Activated CD4-positive, alpha-beta memory T cell treated with anti-CD3 and anti-CD28 coated beads for 36 hours (primary cell): Measurements from ENCODE around the gene AFF2. TPM values are rescaled to one million over a fixed set of nuclear protein-coding genes. Genes with fewer than 3 reads are reported as not detected.

Experiments used
- CTCF ChIA-PET: fragments of 350-600 bp; sonication (Branson Sonifier 250); formaldehyde crosslinking; loops from one replicate; lab custom pipeline; 2021; ENCODE audit warnings: antibody characterized with exemption, inconsistent platforms; lab: Charles Lee
- POLR2A ChIA-PET: fragments of 350-600 bp; sonication (Branson Sonifier 250); formaldehyde crosslinking; loops from one replicate; lab custom pipeline; 2021; ENCODE audit warnings: antibody characterized with exemption; lab: Charles Lee
- DNase-seq: peaks from one replicate; pipeline ENCODE4 v3.0.0-alpha.2; 2020
- H3K27ac Mint-ChIP-seq: one replicate; pipeline ENCODE4 v1.8.0; 2021; ENCODE audit warnings: mixed read lengths
- H3K27me3 Mint-ChIP-seq: one replicate; pipeline ENCODE4 v1.8.0; 2021; ENCODE audit warnings: mixed read lengths
- H3K36me3 Mint-ChIP-seq: one replicate; pipeline ENCODE4 v1.8.0; 2021; ENCODE audit warnings: mixed read lengths
- H3K4me1 Mint-ChIP-seq: one replicate; pipeline ENCODE4 v1.8.0; 2021; ENCODE audit warnings: low read depth, mixed read lengths
- H3K4me3 Mint-ChIP-seq: one replicate; pipeline ENCODE4 v1.8.0; 2021; ENCODE audit warnings: mild to moderate bottlenecking, mixed read lengths
- H3K9me3 Mint-ChIP-seq: one replicate; pipeline ENCODE4 v1.8.0; 2021; ENCODE audit warnings: mixed read lengths
- intact Hi-C: fragments of 100-400 bp; cut with micrococcal nuclease; formaldehyde crosslinking; loops from one replicate; pipeline ENCODE4 v1.15.1; 2023
- total RNA-seq, 2 experiments: library from RNA; stranded (reverse); gene quantifications; one replicate each; pipeline ENCODE4 v1.2.3, GENCODE V29; 2021

The AFF2 gene
- total RNA-seq, 2 experiments from 2014 or later: 0.36 to 0.45 TPM

DNA sequence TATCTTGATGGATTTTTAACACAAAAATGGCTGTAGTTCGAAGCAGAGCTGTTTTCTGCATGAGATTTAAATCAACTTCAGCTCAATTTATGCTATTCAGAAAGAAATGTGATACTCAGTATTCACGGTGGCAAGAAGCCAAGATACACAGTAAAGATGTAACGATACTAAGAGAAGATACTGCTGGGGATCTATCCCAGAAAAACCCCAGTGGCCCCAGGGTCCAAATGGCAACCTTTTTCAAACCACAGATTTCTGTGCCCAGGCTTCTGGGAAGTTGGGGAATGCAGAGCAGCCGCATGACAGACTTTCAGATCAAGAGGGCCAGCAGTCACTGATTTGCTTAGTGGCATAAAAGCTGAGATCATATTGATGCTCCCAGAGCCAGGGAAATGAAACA, 353.9 kb downstream of the AFF2 start:
- ChIA-PET POLR2A (no interaction called here), CTCF (no interaction called here)
- Mint-ChIP-seq H3K9me3 (no peaks in the 10 kb centered on the region), H3K4me1 (no peaks in the 10 kb centered on the region), H3K27me3 (no peaks in the 10 kb centered on the region), H3K27ac (no peak overlapping the region), H3K4me3 (no peak overlapping the region), H3K36me3 (no peaks in the 10 kb centered on the region)
- intact Hi-C loops: no loop called here
- no peak for DNase-seq

GRCh38 chrX:148856505-148856904, 356.1 kb downstream of the AFF2 start:
- DNase-seq: no peak
- H3K4me1 Mint-ChIP-seq: no peaks in the 10 kb centered on the region
- intact Hi-C loops: no loop called here
- POLR2A ChIA-PET: no interaction called here
- no peaks in the 10 kb centered on the region for H3K36me3 Mint-ChIP-seq
- H3K9me3 Mint-ChIP-seq: no peaks in the 10 kb centered on the region
- CTCF ChIA-PET: no interaction called here
- no peak overlapping the region for H3K27ac Mint-ChIP-seq
- no peak overlapping the region for H3K4me3 Mint-ChIP-seq
- no peaks in the 10 kb centered on the region for H3K27me3 Mint-ChIP-seq

GRCh38 chrX:148865277-148866210, 365.1 kb downstream of the AFF2 start:
- ChIA-PET POLR2A (no interaction called here), CTCF (interaction anchor here (0.6 kb wide), 1 partner anchor 56 kb away, joined by 3 read pairs; no protein-coding TSS in a partner anchor)
- Mint-ChIP-seq H3K27me3 (no peaks in the 10 kb centered on the region), H3K27ac (no peak overlapping the region), H3K9me3 (no peaks in the 10 kb centered on the region), H3K4me1 (no peaks in the 10 kb centered on the region), H3K36me3 (no peaks in the 10 kb centered on the region), H3K4me3 (no peak overlapping the region)
- intact Hi-C loops: no loop called here
- DNase-seq: no peak

DNA sequence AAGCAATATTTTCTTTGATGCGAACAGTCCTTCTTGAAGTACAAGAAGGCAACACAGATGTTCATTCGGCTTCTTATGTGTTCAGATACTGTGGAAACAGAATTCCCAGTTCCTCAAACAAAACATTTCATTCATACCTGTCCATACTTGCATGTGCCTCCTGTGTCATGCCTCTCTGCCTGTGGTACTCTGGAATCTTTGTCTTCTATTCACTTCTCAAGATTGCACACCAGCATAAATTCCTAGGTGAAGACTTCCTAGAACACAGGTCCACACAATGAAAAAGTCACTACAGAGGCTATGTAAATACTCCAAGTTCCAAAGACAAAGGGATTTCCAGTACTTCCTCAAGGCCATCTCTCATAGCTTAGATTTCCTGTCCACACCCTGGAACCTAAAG, 367.2 kb downstream of the AFF2 start:
- CTCF ChIA-PET: no interaction called here
- Mint-ChIP-seq H3K27me3 (no peaks in the 10 kb centered on the region), H3K36me3 (no peaks in the 10 kb centered on the region)

DNA sequence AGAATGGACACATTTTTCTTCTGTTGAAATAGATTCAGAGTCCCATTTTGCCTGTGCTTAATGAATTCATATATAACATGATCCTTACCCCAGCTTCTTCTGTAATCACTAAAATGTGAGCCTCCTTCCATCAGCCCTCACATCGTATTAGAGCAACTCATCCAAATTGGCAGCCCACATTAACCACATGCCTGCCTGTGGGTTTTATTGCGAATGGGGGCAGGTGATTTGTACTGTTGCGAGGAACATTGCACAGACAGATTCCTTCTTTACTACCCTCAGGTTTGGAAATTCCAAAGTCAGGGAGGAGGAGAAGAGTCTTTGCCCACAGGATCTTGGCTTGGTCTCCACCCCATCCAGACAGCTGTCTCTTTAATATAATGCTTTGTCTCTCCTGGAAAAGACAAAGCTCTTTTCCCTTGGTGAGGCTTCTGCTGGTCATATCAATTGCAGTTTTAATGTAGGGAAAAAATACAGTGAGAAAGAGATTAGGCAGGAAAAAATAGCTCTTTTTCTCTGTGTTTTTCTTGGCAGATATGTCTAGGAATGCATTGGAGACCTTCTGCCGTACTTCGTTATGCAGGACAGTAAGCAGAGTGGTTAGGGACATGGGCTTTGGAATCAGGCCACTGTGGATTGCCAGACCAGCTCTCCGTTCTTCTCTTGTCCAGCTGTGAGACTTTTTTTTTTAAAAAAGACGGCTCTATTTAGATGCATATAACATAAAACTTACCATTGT, 371.2 kb downstream of the AFF2 start:
- CTCF ChIA-PET: no interaction called here
- Mint-ChIP-seq H3K27me3 (no peaks in the 10 kb centered on the region), H3K27ac (no peak overlapping the region), H3K9me3 (no peaks in the 10 kb centered on the region), H3K4me3 (no peak overlapping the region), H3K36me3 (no peaks in the 10 kb centered on the region), H3K4me1 (no peaks in the 10 kb centered on the region)
- intact Hi-C loops: no loop called here
- POLR2A ChIA-PET: no interaction called here
- DNase-seq: no peak

More for the DNA sequence above, 367.2 kb downstream of the AFF2 start:
- Mint-ChIP-seq H3K9me3 (no peaks in the 10 kb centered on the region), H3K4me1 (no peaks in the 10 kb centered on the region), H3K27ac (no peak overlapping the region), H3K4me3 (no peak overlapping the region)
- no peak for DNase-seq
- intact Hi-C loops: no loop called here
- POLR2A ChIA-PET: no interaction called here

GRCh38 chrX:148872161-148872535, 371.7 kb downstream of the AFF2 start:
- intact Hi-C loops: no loop called here
- ChIA-PET CTCF (no interaction called here), POLR2A (no interaction called here)
- no peaks in the 10 kb centered on the region for H3K27me3 Mint-ChIP-seq
- no peak overlapping the region for H3K4me3 Mint-ChIP-seq
- H3K9me3 Mint-ChIP-seq: no peaks in the 10 kb centered on the region
- no peaks in the 10 kb centered on the region for H3K36me3 Mint-ChIP-seq
- H3K27ac Mint-ChIP-seq: no peak overlapping the region
- H3K4me1 Mint-ChIP-seq: no peaks in the 10 kb centered on the region
- no peak for DNase-seq

- Mint-ChIP-seq H3K9me3 (no peaks in the 10 kb centered on the region), H3K27me3 (no peaks in the 10 kb centered on the region), H3K4me3 (no peak overlapping the region), H3K4me1 (no peaks in the 10 kb centered on the region), H3K36me3 (no peaks in the 10 kb centered on the region), H3K27ac (no peak overlapping the region)
- intact Hi-C loops: no loop called here
- DNase-seq: no peak
- CTCF ChIA-PET: no interaction called here
- POLR2A ChIA-PET: no interaction called here
Observed at GRCh38 chrX:148872881-148873280, 372.5 kb downstream of the AFF2 start.

DNA sequence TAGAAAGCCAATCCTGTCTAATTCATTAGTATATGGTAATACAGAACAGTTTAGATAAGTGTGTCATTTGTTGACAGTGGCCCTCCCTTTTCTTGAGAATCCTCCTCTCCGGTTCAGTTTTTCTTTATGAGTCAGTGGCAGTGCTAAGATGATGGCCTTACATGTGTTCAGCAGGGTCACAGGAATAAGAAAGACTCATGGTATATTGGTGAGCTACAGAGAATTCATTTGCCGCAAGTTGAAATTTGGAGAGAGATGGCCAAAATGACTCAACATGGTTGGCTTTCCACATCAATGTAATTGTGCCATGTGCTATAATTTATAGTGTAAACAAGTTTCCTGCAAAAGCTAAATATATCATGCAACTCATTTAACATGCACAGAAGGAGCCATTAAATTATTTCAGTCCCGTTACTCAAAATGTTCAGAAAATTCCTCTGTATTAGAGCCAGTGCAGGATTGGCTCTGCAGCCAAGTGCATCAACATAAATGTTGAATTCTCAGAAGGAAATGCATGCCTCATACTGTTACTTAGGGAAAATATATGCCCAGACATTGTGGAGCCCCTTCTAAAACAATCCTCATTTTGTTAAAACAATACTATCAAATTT, 374.3 kb downstream of the AFF2 start:
- Mint-ChIP-seq H3K36me3 (no peaks in the 10 kb centered on the region), H3K9me3 (no peaks in the 10 kb centered on the region), H3K27ac (no peak overlapping the region), H3K4me1 (no peaks in the 10 kb centered on the region), H3K4me3 (no peak overlapping the region), H3K27me3 (no peaks in the 10 kb centered on the region)
- DNase-seq: no peak
- intact Hi-C loops: no loop called here
- ChIA-PET POLR2A (no interaction called here), CTCF (no interaction called here)

GRCh38 chrX:148878371-148878770, 378.0 kb downstream of the AFF2 start:
- ChIA-PET POLR2A (no interaction called here), CTCF (no interaction called here)
- H3K27ac Mint-ChIP-seq: no peak overlapping the region
- H3K27me3 Mint-ChIP-seq: no peaks in the 10 kb centered on the region
- no peak for DNase-seq
- H3K4me3 Mint-ChIP-seq: no peak overlapping the region
- no peaks in the 10 kb centered on the region for H3K36me3 Mint-ChIP-seq
- no peaks in the 10 kb centered on the region for H3K9me3 Mint-ChIP-seq
- intact Hi-C loops: no loop called here
- no peaks in the 10 kb centered on the region for H3K4me1 Mint-ChIP-seq

GRCh38 chrX:148885203-148885602, 384.8 kb downstream of the AFF2 start:
- Mint-ChIP-seq H3K27ac (no peak overlapping the region), H3K27me3 (no peaks in the 10 kb centered on the region), H3K4me3 (no peak overlapping the region), H3K4me1 (no peaks in the 10 kb centered on the region), H3K9me3 (no peaks in the 10 kb centered on the region), H3K36me3 (no peaks in the 10 kb centered on the region)
- ChIA-PET POLR2A (no interaction called here), CTCF (no interaction called here)
- no peak for DNase-seq
- intact Hi-C loops: no loop called here

- no peak overlapping the region for H3K27ac Mint-ChIP-seq
- H3K4me3 Mint-ChIP-seq: no peak overlapping the region
- no peaks in the 10 kb centered on the region for H3K36me3 Mint-ChIP-seq
- H3K9me3 Mint-ChIP-seq: no peaks in the 10 kb centered on the region
- intact Hi-C loops: no loop called here
- POLR2A ChIA-PET: no interaction called here
- no peaks in the 10 kb centered on the region for H3K27me3 Mint-ChIP-seq
- no peaks in the 10 kb centered on the region for H3K4me1 Mint-ChIP-seq
- DNase-seq: no peak
- CTCF ChIA-PET: no interaction called here
Observed at GRCh38 chrX:148893395-148893794, 393.0 kb downstream of the AFF2 start.

DNA sequence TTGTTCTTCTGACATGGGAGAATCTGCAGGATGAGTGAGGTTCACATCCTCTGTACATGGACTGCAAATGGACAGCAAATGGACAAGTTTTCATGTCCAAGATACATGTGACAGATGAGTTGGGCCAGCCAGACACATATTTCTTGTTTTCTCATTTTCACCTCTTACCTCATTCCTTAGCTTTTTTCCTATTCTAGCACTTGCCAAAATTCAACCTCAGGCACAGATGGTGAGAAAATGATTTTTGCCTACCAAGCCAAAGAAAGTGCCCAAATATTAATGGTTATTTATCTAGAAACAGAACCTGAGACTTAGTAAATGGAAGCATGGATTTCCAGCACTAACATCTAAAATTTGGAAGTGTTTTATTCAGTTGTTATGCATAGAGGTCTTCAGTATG, 402.2 kb downstream of the AFF2 start:
- DNase-seq: no peak
- no peak overlapping the region for H3K4me3 Mint-ChIP-seq
- H3K4me1 Mint-ChIP-seq: no peaks in the 10 kb centered on the region
- ChIA-PET POLR2A (no interaction called here), CTCF (no interaction called here)
- peaks cover 3% of the 10 kb centered on the region for H3K9me3 Mint-ChIP-seq
- no peak overlapping the region for H3K27ac Mint-ChIP-seq
- H3K36me3 Mint-ChIP-seq: no peaks in the 10 kb centered on the region
- no peaks in the 10 kb centered on the region for H3K27me3 Mint-ChIP-seq
- intact Hi-C loops: no loop called here
